GM19238 (cell line): Measurements from ENCODE around the gene CLRN1.

Experiments used
- DNase-seq: peaks from one replicate; pipeline ENCODE4 v3.0.0; 2011; ENCODE audit warnings: low spot score; ENCODE audit not compliant: insufficient read length

The CLRN1 gene

DNA sequence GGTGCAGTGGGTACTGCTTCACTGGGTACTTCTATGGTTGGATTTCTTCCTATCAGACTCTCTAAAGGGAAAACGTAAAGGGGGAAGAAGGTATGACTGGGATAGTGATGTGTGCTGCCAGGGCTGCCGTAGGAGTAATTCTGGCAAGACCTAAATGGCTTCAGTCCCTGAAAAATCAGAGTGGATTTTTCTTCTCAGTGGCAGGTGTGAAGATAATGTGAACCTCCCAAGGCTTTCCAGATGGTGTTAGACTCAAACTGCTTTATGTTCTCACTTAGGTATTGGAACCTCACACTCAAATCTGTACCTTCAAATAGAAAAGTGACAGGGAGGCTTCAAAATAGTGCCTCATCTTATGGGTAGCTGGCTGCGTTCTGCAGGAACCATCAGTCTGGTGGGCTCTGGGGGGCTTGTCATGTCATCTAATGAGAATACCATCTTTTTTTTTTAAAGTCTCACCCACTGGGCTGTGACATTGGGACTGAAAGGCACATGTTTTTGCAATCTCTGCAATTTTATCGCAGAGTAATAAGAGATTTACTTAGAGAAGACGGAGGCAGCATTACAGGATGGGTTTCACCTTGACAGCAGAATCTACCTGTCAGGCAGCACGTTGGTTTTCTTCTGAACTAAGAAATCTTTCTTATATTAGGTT, 95.8 kb downstream of the CLRN1 start:
- DNase-seq, result no peak
